NOMO-1 (cell line): Measurements from ENCODE around the gene LRRC57.
"Not testable (repeated sequence)": the region's sequence is repeated elsewhere in the genome, so short reads cannot be mapped to it uniquely, and the experiment has no call there.

Source experiments
- DNase-seq, 2 experiments: peaks; one replicate each; lab custom pipeline; 2025; ENCODE audit not compliant: unreplicated experiment in 2 of 2; lab: John Stamatoyannopoulos, UW

LRRC57 gene

GRCh38 chr15:42548249-42549031 is at the start of gene LRRC57, which contains the start of gene HAUS2:
LRRC57 (minus strand) TSS chr15:42548793; CDS start chr15:42548434, 359 bp downstream.
HAUS2 (plus strand) TSS chr15:42548838; CDS start chr15:42548873, 35 bp downstream.
- peak; percentile 78 to 81 for DNase-seq

- no peak for DNase-seq
Measured at GRCh38 chr15:42595626-42596240, 47.1 kb upstream of the LRRC57 start.

GRCh38 chr15:42594095-42594494 is 45.5 kb upstream of the LRRC57 start:
- no peak for DNase-seq

DNA sequence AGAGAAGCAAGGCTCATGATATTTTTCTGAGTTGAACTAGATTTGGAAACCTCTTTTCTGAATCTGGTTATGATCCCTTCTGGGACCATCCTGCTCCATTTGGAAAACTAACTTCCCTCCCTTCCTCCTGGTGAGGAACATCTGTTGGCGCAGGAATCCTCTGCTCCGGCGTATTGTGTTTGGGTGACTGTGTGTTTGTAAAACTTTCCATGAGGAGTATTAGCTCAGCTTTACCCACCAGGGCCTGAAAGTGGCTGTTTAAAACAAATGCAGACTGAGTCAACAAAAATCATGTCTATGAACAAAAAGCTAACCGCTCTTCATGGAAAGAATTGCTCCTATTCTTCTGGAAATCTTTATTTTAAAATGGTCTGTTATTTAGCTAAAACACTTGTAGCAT is 44.5 kb upstream of the LRRC57 start:
- DNase-seq: no peak

- DNase-seq: no peak
Measured at GRCh38 chr15:42592716-42593115, 44.1 kb upstream of the LRRC57 start.

DNA sequence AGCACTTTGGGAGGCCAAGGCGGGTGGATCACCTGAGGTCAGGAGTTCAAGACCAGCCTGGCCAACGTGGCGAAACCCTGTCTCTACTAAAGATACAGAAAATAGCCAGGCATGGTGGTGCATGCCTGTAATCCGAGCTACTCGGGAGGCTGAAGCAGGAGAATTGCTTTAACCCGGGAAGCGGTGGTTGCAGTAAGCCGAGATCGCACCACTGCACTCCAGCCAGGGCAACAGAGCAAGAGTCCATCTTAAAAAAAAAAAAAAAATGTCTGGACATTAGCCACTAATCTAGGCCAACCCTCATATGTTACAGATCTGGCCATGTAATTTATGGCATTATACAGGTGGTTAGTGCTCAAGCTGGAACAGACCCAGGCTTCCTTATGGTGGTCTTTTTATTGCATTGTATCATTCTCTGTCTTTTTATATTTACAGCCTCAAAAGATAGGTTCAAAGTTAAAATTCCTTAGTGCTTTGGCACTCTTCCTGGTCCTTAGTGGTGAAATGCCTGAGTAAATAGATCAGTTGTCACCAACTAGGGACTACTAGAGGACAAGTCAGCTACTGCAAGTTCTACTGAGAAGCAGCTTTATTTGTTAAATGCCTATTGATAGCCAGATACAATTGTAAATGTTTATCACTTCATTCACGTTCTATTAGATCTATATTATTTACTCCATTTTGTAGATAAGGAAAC is 42.8 kb upstream of the LRRC57 start:
- no peak for DNase-seq

GRCh38 chr15:42590619-42591237 is 42.1 kb upstream of the LRRC57 start:
- DNase-seq: no peak

DNA sequence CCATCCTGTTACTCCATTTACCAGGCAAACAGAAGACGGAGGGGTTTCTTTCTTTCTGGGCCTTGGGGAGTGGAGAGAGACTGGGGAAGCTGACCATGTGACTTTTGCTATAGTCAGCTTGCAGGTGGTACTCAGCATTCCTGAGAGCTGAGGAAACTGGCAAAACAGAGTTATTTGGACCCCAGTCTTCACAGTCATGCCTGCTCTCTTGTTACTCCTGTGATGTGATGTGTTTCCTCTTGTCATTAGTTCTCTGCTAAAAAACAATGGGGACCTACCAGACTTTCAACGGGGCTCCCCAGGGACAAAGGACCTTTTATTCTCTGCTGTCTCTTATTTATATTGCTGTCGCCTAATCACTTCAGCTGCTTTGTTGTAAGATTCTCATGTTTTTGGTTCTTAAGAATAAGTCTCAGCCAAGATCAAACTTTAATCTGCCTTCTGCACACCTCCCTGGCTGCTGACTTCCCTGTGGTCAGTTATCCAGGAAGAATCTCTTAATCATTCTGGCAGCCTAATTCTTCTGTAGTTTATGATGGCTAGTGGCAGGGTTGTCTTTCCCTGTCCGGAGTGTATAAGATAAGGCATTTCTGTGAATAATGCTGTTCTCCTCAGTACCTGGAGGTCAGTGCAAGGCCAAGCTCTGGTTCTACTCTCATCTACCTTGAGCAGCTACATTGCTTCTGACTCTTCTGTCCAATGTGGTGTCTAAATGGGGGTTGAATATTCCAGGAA is 35.6 kb upstream of the LRRC57 start:
- no peak for DNase-seq

GRCh38 chr15:42582569-42583375 is 34.2 kb upstream of the LRRC57 start:
- no peak for DNase-seq

GRCh38 chr15:42581272-42581730 is 32.7 kb upstream of the LRRC57 start:
- DNase-seq: peak; percentile 65 to 72

DNA sequence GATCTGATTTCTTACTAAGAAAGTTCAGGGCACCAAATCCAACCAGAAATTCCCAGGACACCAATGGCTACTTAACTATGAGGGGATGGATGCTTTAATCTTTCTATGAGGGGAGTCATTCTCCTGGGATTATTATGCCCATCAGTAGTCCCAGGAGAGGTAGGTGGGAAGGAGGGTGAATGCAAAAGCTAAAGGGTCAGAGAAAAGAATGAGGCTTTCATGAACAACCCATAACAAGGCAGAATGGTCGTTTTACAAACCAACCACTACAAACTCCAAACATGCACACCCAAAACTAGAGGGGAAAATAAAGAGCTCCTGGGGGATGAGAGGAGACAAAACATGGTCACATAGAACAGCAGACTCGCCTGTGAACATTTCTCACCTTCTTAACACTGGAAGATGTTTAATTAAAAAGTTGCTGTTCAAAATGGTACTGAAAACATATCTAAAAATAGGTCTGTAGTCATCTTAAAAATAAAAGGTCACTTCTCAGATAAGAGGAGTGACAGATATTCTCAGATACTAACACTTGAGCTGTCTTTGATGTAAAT is 30.5 kb upstream of the LRRC57 start:
- no peak for DNase-seq

GRCh38 chr15:42577514-42578031 is 29.0 kb upstream of the LRRC57 start:
- DNase-seq: no peak

- DNase-seq: no peak
Measured at GRCh38 chr15:42576776-42577175, 28.2 kb upstream of the LRRC57 start.

- DNase-seq: no peak
Measured at GRCh38 chr15:42576040-42576594, 27.5 kb upstream of the LRRC57 start.

GRCh38 chr15:42575188-42576039 is 26.8 kb upstream of the LRRC57 start, which contains the start of gene STARD9:
STARD9 (plus strand) TSS chr15:42575606; CDS start chr15:42575716, 110 bp downstream.
- peak; percentile 96 to 98 for DNase-seq

DNA sequence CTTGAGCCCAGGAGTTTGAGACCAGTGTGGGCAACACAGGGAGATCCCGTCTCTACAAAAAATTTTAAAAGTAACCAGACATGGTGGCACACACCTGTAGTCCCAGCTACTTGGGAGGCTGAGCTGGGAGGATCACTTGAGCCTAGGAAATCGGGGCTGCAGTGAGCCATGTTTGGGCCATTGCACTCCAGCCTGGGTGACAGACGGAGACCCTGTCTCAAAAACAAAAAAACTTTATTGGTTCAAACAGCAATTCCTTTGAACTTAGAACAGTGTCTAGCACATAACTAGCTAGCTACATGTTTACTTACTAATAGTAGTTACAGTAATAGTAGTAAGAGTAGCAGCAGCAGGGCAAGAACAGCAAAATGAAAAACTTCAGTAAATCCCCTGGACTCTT is 10.1 kb upstream of the LRRC57 start:
- DNase-seq: no peak

GRCh38 chr15:42556550-42557207 is 8.1 kb upstream of the LRRC57 start:
- not testable (repeated sequence) for DNase-seq
